Measurements from ENCODE around the gene COMMD1. TPM values are rescaled to one million over a fixed set of nuclear protein-coding genes. Genes with fewer than 3 reads are reported as not detected.
"Not testable (repeated sequence)": the region's sequence is repeated elsewhere in the genome, so short reads cannot be mapped to it uniquely, and the experiment has no call there.

Gene COMMD1
- total RNA-seq, 1 donor from 2014 or later: 52.2 TPM

DNA sequence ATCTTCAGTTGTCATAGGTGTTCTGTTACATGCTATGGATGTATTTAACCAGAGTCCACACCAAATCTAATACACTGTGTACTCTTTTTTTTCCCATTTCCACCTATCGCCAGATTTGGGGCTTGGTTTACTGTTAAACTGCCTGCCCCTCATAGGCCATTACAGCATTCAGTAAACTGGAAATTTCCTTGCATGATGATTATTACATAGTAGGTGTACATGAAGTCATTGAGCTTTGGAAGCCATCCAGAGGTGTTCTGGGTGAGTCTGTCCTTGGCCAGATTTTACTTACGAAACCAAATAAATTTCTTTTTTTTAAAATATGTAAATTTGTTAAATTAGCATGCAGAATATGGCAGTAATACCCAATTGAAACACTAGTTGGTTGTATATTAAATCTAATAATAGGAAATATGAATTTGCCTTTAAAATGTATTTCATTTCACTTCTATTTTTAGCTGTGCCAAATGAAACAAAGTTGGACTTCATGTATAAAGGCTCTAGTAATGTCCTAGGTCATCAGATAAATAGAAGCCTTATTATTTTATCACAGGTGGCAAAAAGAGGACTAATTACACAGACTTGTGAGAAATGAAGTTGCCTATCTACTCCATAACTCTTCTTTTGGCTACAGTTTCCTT, 60.7 kb downstream of the COMMD1 start:
- no peak for DNase-seq

DNA sequence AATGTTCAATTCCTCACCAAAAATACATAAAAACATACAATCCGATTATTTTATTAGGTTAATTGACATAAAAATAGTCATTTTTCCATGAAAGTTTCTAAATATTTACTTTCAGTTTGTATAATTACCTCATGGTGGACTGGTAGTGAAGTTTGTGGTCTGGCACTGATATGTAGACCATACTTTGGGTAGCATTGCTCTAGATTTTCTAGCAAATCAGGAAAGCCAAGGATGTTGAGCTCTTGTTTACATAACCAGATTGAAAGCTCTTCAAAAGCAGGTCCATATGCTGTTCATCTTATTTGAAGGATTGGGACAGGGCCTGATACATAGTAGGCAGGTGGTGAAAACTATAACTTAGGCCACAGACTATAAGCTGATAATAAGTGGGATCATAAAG, 61.8 kb downstream of the COMMD1 start:
- DNase-seq: no peak

DNA sequence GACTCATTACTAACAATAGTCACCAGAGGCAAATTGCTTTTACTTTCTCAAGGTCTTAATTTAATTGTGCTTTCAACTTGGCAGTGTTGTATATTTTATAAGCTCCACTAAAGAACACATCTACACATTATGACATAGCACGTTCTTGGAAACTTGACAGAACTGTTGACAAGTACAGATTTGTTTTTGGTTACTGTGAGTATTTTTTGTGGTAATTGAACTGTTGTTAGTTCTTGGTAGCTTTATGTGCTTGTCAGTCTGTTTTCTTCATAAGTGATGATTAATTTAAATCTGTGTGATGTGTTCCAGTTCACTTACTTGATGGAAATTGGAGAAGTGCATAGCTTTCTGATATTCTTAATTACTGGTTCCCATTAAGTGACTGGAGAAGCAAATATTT, 63.9 kb downstream of the COMMD1 start:
- DNase-seq: no peak

DNA sequence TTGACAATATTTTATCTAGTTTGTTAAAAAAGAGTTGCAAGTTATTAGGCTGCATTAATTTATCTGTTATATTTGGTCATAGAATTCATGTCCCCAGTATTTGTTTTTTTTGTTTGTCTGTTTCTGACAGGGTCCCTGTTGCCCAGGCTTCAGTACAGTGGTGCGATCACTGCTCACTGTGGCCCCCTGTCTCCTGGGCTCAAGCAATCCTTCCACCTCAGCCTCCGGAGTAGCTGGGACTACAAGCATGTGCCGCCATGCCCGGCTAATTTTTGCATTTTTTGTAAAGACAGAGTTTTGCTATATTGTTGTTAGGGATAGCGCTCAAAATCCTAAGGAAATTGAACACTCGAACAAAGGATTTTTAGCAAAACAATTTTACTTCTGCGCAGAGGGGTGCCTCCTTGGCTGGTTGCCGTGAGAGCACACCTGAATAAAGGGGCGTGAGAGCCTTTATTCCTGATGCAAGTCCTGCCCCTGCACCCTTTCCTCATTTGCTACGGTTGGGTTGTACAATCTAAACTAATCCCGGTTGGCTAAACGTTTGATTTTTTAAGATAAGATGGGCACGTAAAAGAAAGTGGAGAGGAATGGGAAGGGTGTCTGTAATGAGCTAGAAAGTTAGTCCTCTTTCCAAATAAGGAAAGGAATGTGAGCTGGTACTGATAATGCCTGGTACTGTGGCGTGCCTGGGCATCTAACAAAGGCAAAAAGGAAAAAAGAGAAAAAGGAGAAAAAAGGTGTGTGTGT, 65.5 kb downstream of the COMMD1 start:
- DNase-seq: no peak

DNA sequence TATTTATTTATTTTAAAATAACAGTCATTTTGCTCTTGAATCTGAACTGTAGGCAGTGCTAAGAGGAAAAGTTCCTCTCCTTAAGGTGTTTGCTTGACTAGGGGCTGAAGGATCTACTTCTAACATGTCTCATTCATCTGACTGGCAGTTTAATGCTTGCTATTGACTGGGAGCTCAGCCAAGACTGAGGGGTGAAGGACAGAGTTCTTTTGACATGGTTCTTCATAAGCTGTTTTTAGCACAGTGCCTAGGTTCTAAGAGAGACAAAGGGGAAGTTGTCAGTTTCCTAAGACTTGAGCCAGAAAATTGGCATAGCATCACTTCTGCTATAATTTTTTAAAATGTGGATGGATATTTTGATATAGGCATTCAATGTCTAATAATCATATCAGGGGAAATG, 73.0 kb downstream of the COMMD1 start:
- DNase-seq: peak; percentile 63

DNA sequence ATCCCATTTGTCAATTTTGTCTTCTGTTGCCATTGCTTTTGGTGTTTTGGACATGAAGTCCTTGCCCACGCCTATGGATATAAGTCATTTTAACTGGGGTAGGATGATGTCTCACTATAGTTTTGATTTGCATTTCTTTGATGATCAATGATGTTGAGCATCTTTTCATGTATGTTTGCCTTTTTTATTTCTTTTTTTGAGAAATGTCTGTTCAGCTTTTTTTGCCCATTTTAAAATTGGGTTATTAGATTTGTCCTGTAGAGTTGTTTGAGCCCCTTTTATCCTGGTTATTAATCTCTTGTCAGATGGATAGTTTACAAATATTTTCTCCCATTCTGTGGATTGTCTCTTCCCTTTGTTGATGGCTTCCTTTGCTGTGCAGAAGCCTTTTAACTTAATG, 75.3 kb downstream of the COMMD1 start:
- no peak for DNase-seq

DNA sequence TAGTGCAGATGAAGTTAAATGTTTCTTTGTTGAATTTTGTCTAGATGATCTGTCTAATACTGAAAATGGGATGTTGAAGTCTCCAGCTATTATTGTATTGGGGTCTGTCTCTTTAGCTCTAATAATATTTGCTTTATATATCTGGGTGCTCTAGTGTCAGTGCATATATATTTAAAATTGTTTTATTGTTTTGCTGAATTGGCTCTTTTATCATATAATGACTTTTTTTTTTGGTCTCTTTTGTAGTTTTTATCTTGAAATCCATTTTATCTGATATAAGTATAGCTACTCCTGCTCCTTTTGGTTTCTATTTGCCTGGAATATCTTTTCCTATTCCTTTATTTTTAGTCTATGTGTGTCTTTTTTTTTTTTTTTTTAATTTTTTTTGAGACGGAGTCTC, 79.2 kb downstream of the COMMD1 start:
- DNase-seq: no peak

DNA sequence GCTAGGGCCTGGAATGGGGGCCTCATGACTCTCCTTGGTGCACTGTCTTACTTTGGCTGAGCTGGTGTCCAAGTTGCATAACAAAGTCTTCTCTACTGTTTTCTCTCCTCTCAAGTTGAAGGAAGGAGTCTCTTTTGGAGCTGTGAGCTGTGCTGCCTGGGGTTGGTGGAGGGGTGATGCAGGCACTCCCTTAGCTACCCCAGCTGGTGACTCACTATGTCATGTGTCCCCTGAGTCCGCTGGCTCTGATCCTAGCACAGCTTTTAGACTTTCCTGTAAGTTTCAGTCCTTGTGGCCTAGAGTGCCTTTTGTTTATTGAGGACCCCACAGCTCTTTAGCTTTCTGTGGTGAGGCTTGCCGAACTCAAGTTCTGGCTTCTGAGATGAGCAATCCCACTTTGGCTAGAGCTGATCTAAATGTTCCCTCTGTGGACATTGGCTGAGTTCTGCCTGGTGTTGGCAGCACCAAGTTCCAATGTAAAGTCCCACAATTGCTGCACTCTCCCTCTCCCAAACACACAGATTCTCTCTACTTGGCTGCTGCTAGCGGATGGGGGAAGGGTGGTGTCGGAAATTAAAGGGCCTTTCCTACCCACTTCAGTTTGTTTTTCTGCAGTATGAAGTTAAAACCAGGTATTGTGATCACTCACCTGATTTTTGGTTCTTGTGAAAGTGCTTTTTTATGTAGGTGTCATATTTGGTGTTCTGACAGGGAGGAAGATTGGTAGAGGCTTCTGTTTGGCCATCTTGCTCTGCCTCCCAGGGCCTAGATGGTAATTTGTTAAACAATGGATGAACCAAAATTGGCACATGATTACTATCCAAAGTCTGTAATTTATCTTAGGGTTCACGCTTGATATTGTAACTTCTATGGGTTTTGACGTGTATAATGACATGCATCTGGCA, 83.2 kb downstream of the COMMD1 start:
- DNase-seq: peak; percentile 11

DNA sequence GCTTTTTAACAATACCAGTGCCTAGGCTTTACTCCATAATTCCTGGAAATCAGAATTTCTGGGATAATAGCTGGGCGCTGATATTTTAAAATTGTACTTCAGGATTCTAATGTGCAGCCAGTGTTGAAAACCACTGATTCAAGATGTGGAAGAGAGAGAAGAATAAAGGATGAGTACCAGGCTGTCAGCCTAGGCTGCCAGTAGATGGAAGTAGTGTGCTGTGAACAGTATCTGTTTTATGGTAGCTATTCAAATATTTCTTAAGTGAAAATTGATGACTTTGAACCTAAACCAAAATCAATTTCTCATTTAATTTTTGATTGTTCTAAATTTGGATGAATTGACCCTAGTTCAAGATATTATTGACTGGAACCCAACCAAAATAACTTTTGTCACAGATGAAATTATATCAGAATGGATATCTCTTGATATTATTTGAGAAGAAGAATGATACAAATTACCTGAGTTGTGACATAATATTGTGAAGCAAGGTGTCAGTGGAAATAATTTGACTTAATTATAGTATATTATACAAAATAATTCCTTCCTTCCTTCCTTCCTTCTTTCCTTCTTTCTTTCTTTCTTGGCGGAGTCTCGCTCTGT, 88.0 kb downstream of the COMMD1 start:
- peak; percentile 71 for DNase-seq

DNA sequence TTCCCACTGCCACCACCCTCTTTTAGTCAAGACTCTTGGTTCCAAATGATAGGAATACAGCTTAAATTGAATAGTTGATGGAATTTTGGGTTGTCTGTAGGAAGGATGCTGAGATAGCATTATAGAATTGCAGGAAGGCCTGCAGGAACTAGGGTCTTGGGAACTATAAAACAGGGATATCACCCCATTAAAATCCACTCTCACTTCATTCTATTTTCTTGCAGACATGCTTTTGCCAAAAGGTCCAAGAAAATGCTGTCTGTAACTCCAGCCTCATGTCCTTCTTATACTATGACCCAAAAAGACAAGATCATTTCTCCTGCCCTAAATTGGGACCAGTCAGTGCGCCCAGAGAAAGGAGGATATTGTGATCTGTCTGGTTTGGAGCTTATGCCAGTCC, 89.1 kb downstream of the COMMD1 start:
- no peak for DNase-seq

DNA sequence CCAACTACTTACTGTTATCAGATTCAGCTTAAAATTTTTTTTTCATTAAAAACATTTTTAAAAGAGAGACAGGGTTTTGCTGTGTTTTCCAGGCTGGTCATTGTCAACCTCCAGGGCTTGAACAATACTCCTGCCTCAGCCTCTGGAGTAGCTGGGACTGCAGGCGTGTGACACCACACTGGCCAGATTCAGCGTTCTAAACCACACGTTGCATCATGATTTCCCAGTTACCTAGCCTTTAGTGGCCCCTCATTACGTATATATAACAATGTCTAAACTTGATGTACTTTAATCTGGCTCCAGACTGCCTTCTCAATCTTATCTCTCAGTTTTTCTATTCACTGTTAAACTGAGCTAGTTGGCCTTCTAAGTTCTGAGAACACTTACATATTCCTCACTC, 89.6 kb downstream of the COMMD1 start:
- DNase-seq: no peak

DNA sequence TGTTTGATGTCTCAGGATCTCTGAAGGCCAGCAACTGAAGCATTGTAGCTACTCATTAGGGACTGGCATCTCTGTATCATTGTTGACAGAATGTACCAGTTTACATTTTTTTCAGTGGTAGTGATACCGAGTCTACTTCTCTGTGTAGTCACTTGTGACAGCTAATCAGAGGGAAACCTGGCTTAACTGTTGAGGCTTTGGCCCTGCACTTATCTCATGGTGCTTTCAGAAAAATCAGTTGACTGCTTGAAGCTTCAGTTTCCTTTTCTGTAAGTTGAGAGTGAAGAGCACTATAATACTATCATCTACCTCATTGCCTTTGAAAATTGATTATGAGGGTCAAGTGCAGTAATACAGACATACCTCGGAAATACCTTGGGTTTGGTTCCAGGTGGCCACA, 90.0 kb downstream of the COMMD1 start:
- DNase-seq: no peak

DNA sequence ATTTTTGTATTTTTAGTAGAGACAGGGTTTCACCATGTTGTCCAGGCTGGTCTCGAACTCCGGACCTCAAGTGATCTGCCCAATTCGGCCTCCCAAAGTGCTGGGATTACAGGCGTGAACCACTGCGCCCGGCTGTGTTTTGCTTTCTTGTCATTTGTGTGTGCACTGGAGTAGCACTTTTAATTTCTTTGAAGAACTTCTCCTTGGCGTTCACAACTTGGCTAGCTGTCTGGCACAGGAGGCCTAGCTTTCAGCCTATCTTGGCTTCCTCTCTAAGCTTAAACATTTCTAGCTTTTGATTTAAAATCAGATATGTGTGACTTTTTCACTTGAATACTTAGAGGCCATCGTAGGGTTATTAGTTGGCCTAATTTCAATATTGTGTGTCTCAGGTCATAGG, 93.0 kb downstream of the COMMD1 start:
- DNase-seq: no peak

DNA sequence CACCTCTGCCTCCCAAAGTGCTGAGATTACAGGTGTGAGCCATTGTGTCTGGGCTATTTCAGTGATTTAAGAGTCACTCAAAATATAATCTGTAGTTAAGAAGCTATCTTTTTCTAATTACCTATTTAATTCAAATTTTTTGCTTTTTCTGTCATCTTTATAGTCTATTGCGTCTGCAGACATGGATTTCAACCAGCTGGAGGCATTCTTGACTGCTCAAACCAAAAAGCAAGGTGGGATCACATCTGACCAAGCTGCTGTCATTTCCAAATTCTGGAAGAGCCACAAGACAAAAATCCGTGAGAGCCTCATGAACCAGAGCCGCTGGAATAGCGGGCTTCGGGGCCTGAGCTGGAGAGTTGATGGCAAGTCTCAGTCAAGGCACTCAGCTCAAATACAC, 95.1 kb downstream of the COMMD1 start:
- DNase-seq: no peak

DNA sequence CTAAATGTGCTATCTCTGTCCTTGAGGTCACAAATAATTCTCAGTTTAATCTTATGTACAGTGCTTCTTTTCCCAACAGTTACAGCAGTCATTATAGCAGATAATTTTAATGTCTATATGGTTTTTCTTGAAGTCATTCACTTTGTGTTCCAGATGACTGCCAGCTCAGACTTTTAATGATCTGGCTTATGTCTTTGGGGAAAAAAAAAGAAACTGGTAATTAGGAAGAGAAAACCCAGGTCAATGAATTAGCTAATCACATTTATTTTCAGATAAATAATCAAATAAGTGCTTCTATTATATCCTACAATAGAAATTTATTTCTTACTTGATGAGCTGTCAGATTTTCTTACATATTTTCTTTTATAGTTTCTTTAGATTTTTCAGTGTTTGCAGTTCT, 96.0 kb downstream of the COMMD1 start:
- DNase-seq: no peak

DNA sequence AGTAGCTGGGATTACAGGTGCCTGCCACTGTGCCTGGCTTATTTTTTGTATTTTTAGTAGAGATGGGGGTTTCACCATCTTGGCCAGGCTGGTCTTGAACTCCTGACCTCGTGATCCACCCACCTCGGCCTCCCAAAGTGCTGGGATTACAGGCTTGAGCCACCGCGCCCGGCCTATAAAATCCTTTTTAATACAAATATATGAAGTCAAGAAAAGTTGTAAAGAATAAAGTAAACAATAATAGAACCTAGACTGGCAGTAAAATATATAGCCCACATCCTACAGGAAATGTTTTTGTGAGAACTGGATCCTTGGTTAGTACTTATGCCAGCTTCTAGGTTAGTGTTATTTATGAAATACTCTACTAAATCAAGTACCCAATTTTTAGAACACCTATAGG, 99.0 kb downstream of the COMMD1 start:
- not testable (repeated sequence) for DNase-seq

DNA sequence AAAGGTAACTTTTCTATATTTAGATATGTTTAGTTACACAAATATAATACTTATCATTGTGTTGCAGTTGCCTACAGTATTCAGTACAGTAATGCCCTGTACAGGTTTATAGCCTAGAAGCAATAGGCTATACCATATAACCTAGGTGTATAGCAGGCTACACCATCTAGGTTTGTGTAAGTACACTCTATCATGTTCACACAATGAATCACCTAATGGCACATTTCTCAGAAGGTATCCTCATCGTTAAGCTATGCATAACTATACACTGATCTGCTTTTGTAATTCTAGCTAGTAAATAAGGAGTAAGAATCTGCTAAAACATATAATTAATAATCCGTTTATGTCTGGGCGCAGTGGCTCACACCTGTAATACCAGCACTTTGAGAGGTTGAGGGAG, 102.1 kb downstream of the COMMD1 start:
- DNase-seq: no peak

DNA sequence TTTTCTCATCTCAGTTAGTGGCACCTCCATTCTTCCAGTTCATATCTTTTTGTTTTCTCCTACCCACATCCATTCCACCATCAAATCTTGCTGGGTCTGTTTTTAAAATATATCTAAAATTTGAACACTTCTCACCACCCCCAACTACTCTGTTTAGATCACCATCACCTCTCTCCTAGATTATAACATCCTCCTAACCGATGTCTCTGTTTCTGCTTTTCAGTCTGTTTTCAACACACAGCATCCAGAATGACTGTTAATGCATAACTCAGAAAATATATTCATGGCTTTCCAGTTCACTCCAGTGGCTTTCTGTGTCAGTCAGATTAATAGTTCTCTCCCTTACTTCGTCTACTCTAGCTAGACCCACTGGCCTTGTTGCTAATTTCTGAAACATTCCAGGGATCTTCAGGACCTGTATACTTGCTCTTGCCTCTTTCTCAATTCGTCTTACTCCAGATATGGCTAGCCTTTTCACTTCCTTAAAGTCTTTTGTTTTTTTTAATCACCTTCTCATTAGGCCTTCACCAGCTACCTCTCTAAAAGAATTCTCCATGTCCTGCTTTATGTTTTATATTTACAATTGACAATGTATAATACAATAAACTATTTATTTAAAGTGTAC, 105.3 kb downstream of the COMMD1 start:
- no peak for DNase-seq

DNA sequence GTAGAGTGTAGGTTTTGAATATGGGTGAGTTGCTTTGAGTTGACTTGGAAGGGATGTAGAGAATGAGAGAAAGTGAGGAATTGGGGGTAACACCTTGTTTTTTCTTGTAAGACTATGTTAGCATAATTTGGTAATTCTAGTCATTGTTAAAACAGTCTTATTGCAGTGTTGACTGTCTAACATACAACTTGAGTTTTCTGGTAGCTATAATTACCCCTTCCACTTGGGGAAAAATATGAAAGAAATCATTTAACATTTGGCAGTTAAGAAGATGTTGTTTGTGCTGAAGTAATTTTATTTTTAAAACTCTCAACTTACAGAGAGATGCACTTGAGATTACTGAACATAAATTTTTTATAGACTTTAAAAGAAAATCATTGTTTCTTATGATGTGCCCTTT, 108.2 kb downstream of the COMMD1 start:
- DNase-seq: no peak

DNA sequence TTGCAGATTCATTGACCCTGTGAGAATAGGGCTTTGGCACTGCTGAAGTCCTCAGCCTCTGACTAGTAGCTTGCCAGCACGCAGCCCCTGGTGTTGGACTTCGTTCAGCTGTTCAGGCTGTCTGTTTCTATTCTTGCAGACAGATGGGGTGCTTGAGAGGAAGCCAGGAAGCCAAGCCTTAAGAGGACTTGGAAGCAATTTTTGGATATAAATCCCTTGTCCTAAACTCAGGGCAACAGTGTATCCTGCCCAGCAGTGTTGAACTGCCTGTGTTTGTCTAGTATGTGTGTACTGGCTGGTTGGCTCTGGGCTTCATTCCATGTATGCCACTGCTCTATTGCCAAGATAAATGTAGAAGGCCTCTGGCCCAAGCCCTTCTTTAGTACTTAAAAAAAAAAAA, 108.6 kb downstream of the COMMD1 start:
- DNase-seq: peak; percentile 37

DNA sequence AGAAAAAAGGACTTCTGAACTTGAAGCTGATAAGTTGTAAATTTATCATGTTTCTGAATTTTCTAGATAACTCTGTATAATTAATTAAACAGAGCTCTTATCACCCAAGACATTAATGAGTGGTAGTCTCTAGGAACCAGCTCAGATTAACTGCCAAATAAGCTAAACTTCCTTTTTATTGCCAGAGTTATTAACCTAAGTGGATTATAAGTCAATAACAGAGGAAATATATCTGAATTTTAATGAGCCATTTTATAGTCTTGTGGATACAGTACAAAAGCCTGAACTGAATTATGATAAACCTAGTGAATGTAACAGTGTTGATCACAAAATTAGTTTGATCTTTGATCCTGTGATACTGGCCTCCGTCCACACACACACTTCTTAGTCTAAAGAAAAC, 111.5 kb downstream of the COMMD1 start:
- DNase-seq: no peak

DNA sequence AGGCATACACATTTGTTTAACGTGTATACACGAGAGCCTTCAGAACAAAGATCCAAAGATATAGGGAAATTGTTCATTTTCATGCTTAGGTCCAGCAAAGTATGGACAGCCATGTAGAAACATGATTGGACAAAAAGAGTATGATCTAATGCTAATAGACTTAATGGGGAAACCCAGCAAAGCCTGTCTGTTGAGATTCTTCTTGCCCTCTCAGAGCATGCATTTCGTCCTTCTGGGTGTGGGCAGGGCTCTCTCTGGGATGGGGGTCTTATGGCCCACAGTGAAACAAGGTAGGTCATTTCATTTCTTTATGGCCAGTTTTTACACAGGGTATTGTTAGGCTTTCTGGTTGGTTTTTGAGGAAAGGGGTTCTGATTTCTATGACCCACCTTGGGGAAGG, 124.4 kb downstream of the COMMD1 start:
- DNase-seq: no peak

DNA sequence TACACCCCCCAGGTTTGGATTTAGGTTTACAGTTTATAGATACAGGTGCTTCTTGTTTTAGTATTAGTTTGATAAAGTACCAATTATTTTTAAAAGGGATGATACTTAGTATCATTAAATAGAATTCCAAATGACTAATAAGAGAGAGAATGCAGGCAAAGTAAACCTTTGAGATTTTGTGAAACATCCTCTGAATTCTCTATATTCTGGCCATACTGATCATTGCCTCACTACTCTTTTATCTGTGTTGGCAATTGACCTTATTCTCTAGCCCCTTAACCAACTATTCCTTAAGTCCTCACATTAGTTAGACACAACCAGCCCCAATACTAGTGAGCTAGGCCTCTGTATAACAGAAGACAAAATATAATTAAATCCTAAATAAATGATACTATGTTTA, 125.4 kb downstream of the COMMD1 start:
- no peak for DNase-seq

Measured in dermis blood vessel endothelial cell (primary cell).